Gastrocnemius medialis (tissue), 4 donors: Measurements from ENCODE around the gene SLC26A8.

Experiments used
- CTCF ChIP-seq, 5 experiments: fragments of 450-650 bp in 3 of 5; fragments of 200-600 bp in 2 of 5; sonication (generic) in 2 of 5; IDR thresholded peaks in 4 of 5; conservative IDR thresholded peaks in 1 of 5; 1 replicate in 4 of 5; 2 replicates in 1 of 5; pipeline ENCODE4 v1.5.1; 2016 to 2019; ENCODE audit warnings: antibody characterized with exemption in 5 of 5, mild to moderate bottlenecking in 3 of 5, moderate library complexity in 3 of 5
- POLR2A ChIP-seq, 2 donors: fragments of 450-650 bp; IDR thresholded peaks; one replicate each; pipeline ENCODE4 v1.6.1; 2017; ENCODE audit warnings: antibody characterized with exemption in 2 of 2, mild to moderate bottlenecking in 2 of 2, moderate library complexity in 2 of 2

GRCh38 chr6:35926509-35927215 lies 97.8 kb downstream of the SLC26A8 start:
- no peak for TF ChIP-seq CTCF (IDR thresholded peaks at IDR 0.05 in 4 of 5, conservative IDR thresholded peaks at IDR 0.05 in 1 of 5)
- TF ChIP-seq POLR2A (IDR thresholded peaks at IDR 0.05), result no peak
